ENCODE measurements around the gene SKP1. TPM values are rescaled to one million over a fixed set of nuclear protein-coding genes. Genes with fewer than 3 reads are reported as not detected.
A peak's percentile ranks its signal among the peaks of the same experiment; 100 is the strongest.

The SKP1 gene
- total and polyA plus RNA-seq, 2 donors from 2014 or later = 380 to 848 TPM

GRCh38 chr5:134115806-134116175 is 61.0 kb downstream of the SKP1 start:
- H3K27ac ChIP-seq (ENCODE audit: low read depth in 2 of 2, low read length in 2 of 2) = no peak overlapping the region
- H3K4me1 ChIP-seq (ENCODE audit: control insufficient read depth in 2 of 3, insufficient read depth in 2 of 3, low read depth in 1 of 3, low read length in 3 of 3) = peaks cover 0 to 11% (median 7%) of the 10 kb centered on the region in 3 donors
- no peaks in the 10 kb centered on the region for H3K36me3 ChIP-seq (ENCODE audit: control insufficient read depth in 2 of 3, insufficient read depth in 3 of 3, low read length in 3 of 3)
- peak in 4 of 5 donors; percentile 58 to 80 (median 60) for DNase-seq
- H3K4me3 ChIP-seq (ENCODE audit: low read length in 3 of 3) = no peak overlapping the region
- intact Hi-C loops (cut with DNase I) = no loop called here
- no peak for TF ChIP-seq CTCF (IDR thresholded peaks at IDR 0.05; ENCODE audit: borderline replicate concordance, extremely low read depth, insufficient read depth)
- H3K9ac ChIP-seq (ENCODE audit: low read length in 3 of 3) = no peak overlapping the region
- H3K27me3 ChIP-seq (ENCODE audit: control insufficient read depth, insufficient read depth, low read length) = peaks cover 4% of the 10 kb centered on the region
- FAIRE-seq = no peak
- H3K9me3 ChIP-seq (ENCODE audit: control insufficient read depth in 2 of 3, insufficient read depth in 1 of 3, low read length in 3 of 3) = no peaks in the 10 kb centered on the region

- Histone ChIP-seq H3K4me3 (ENCODE audit: low read length in 3 of 3) (no peak overlapping the region), H3K9me3 (ENCODE audit: control insufficient read depth in 2 of 3, insufficient read depth in 1 of 3, low read length in 3 of 3) (no peaks in the 10 kb centered on the region), H3K36me3 (ENCODE audit: control insufficient read depth in 2 of 3, insufficient read depth in 3 of 3, low read length in 3 of 3) (no peaks in the 10 kb centered on the region), H3K27me3 (ENCODE audit: control insufficient read depth, insufficient read depth, low read length) (peaks cover 4% of the 10 kb centered on the region), H3K27ac (ENCODE audit: low read depth in 2 of 2, low read length in 2 of 2) (no peak overlapping the region), H3K9ac (ENCODE audit: low read length in 3 of 3) (no peak overlapping the region), H3K4me1 (ENCODE audit: control insufficient read depth in 2 of 3, insufficient read depth in 2 of 3, low read depth in 1 of 3, low read length in 3 of 3) (peaks cover 0 to 11% (median 7%) of the 10 kb centered on the region in 3 donors)
- TF ChIP-seq CTCF (IDR thresholded peaks at IDR 0.05; ENCODE audit: borderline replicate concordance, extremely low read depth, insufficient read depth) = no peak
- DNase-seq (peak; percentile 53 to 88 (median 64)), FAIRE-seq (no peak)
- intact Hi-C loops (cut with DNase I) = no loop called here
Observed at GRCh38 chr5:134114886-134115805, 61.6 kb downstream of the SKP1 start.

- intact Hi-C loops (cut with DNase I) = no loop called here
- no peak for FAIRE-seq
- no peak within 1 kb of the TSS for H3K27ac ChIP-seq (ENCODE audit: low read depth in 2 of 2, low read length in 2 of 2)
Observed at GRCh38 chr5:134113902-134114875, 62.6 kb downstream of the SKP1 start, which contains the start of gene TCF7. Gene TCF7, plus strand, starts transcription at chr5:134114681. Its CDS starts 226 bp downstream, at chr5:134114907.

More at GRCh38 chr5:134113902-134114875, 62.6 kb downstream of the SKP1 start, which contains the start of gene TCF7:
- Histone ChIP-seq H3K9ac (ENCODE audit: low read length in 3 of 3) (peak within 1 kb of the TSS; percentile 7 to 43 (median 37)), H3K27me3 (ENCODE audit: control insufficient read depth, insufficient read depth, low read length) (peaks cover 4% of the 10 kb centered on the region), H3K36me3 (ENCODE audit: control insufficient read depth in 2 of 3, insufficient read depth in 3 of 3, low read length in 3 of 3) (no peaks in the 10 kb centered on the region), H3K9me3 (ENCODE audit: control insufficient read depth in 2 of 3, insufficient read depth in 1 of 3, low read length in 3 of 3) (no peaks in the 10 kb centered on the region), H3K4me3 (ENCODE audit: low read length in 3 of 3) (peak within 1 kb of the TSS; percentile 63 to 66 (median 65)), H3K4me1 (ENCODE audit: control insufficient read depth in 2 of 3, insufficient read depth in 2 of 3, low read depth in 1 of 3, low read length in 3 of 3) (peaks cover 0 to 11% (median 7%) of the 10 kb centered on the region in 3 donors)
- DNase-seq = peak; percentile 87 to 91 (median 90)
- TF ChIP-seq CTCF (IDR thresholded peaks at IDR 0.05; ENCODE audit: borderline replicate concordance, extremely low read depth, insufficient read depth) = no peak
